HepG2 (cell line): ENCODE results near the gene LDB3. TPM values are rescaled to one million over a fixed set of nuclear protein-coding genes. Genes with fewer than 3 reads are reported as not detected.
A peak's percentile ranks its signal among the peaks of the same experiment; 100 is the strongest.

ENCODE experiments used
- ASH2L ChIP-seq: fragments of 300-600, 200-600 bp; sonication (generic); IDR thresholded peaks from 2 replicates; pipeline ENCODE4 v1.7.0; 2017; ENCODE audit warnings: low read depth, mild to moderate bottlenecking, moderate library complexity, mixed read lengths, low read length; ENCODE audit not compliant: insufficient read length
- CEBPB ChIP-seq: IDR thresholded peaks from 2 replicates; pipeline ENCODE4 v1.6.1; 2011; ENCODE audit warnings: low read depth, low read length, improper control_type of control experiment, borderline replicate concordance
- ERF ChIP-seq: IDR thresholded peaks from 2 replicates; pipeline ENCODE4 v1.6.1; 2018; ENCODE audit warnings: missing biosample characterization, missing genetic modification reagents
- GABPB1 ChIP-seq: IDR thresholded peaks from 2 replicates; pipeline ENCODE4 v1.6.1; 2016; ENCODE audit warnings: mild to moderate bottlenecking, missing genetic modification reagents, moderate library complexity, missing compliant biosample characterization
- GATAD1 ChIP-seq: IDR thresholded peaks from 2 replicates; pipeline ENCODE4 v1.6.1; 2016; ENCODE audit warnings: missing genetic modification reagents, missing compliant biosample characterization
- MLLT10 ChIP-seq: sonication (generic); formaldehyde crosslinking; IDR thresholded peaks from 2 replicates; pipeline ENCODE4 v1.4.0; 2020; ENCODE audit warnings: missing genetic modification reagents
- PHF21A ChIP-seq: sonication (generic); formaldehyde crosslinking; IDR thresholded peaks from 2 replicates; pipeline ENCODE4 v1.5.0; 2020; ENCODE audit warnings: mild to moderate bottlenecking, missing genetic modification reagents
- RARA ChIP-seq: IDR thresholded peaks from 2 replicates; pipeline ENCODE4 v1.6.1; 2016; ENCODE audit warnings: missing genetic modification reagents, missing compliant biosample characterization
- SOX5 ChIP-seq: IDR thresholded peaks from 2 replicates; pipeline ENCODE4 v1.6.1; 2016; ENCODE audit warnings: borderline replicate concordance
- TEAD3 ChIP-seq: optimal IDR thresholded peaks from 2 replicates; pipeline ENCODE3; 2016; ENCODE audit warnings: borderline replicate concordance
- TOE1 ChIP-seq: sonication (generic); formaldehyde crosslinking; IDR thresholded peaks from 2 replicates; pipeline ENCODE4 v1.4.0; 2020; ENCODE audit warnings: mild to moderate bottlenecking, missing genetic modification reagents
- ZMYM2 ChIP-seq: sonication (generic); formaldehyde crosslinking; IDR thresholded peaks from 2 replicates; pipeline ENCODE4 v1.8.0; 2022; ENCODE audit warnings: mild to moderate bottlenecking, missing genetic modification reagents
- ZMYM4 ChIP-seq: sonication (generic); formaldehyde crosslinking; IDR thresholded peaks from 2 replicates; pipeline ENCODE4 v1.8.1; 2023; ENCODE audit warnings: mild to moderate bottlenecking, missing genetic modification reagents
- ZNF33A ChIP-seq: sonication (generic); formaldehyde crosslinking; IDR thresholded peaks from 2 replicates; pipeline ENCODE4 v1.5.1; 2020; ENCODE audit warnings: missing genetic modification reagents, mild to moderate bottlenecking, moderate library complexity, borderline replicate concordance
- ZNF556 ChIP-seq: sonication (generic); formaldehyde crosslinking; IDR thresholded peaks from 2 replicates; pipeline ENCODE4 v1.4.0; 2020; ENCODE audit warnings: mild to moderate bottlenecking, missing genetic modification reagents, borderline replicate concordance
- ZNF710 ChIP-seq: sonication (generic); formaldehyde crosslinking; IDR thresholded peaks from 2 replicates; pipeline ENCODE4 v1.5.0; 2020; ENCODE audit warnings: mild to moderate bottlenecking, missing genetic modification reagents, borderline replicate concordance
- ZNF770 ChIP-seq: sonication (generic); formaldehyde crosslinking; IDR thresholded peaks from 2 replicates; pipeline ENCODE4 v1.5.0; 2020; ENCODE audit warnings: mild to moderate bottlenecking, missing genetic modification reagents
- ZNF816 ChIP-seq: sonication (generic); formaldehyde crosslinking; IDR thresholded peaks from 2 replicates; pipeline ENCODE4 v1.8.0; 2022; ENCODE audit warnings: missing genetic modification reagents, mild to moderate bottlenecking, borderline replicate concordance
- polyA plus RNA-seq, 8 experiments: library from polyadenylated mRNA; depleted of rRNA in 3 of 8; stranded (reverse) in 7 of 8; unstranded in 1 of 8; fragments of >200 nt; fragmentation: Illumina TruSeq in 4 of 8; extraction: Trizol in 4 of 8; gene quantifications; 2 replicates each; pipeline versions ENCODE4 v1.2.1 to v1.2.3, GENCODE V29; 2011 to 2016; ENCODE audit warnings: low read depth in 4 of 8, missing spikeins in 1 of 8, mixed read lengths in 1 of 8; ENCODE audit not compliant: insufficient read depth in 1 of 8
- total RNA-seq, 5 experiments: library from RNA; depleted of rRNA; stranded (reverse); fragments of >200 nt; fragmentation: Illumina TruSeq; extraction: Trizol; gene quantifications; 2 replicates each; pipeline ENCODE4 v1.2.3, GENCODE V29; 2016; ENCODE audit warnings: low read depth in 1 of 5
- TF ChIP-seq, protein P1 (sequence below): sonication (generic); formaldehyde crosslinking; conservative IDR thresholded peaks from 2 replicates; pipeline ENCODE4 v1.8.0; 2022; ENCODE audit warnings: mild to moderate bottlenecking, moderate library complexity, missing genetic modification reagents

LDB3 gene
- total and polyA plus RNA-seq, 2 of the 13 experiments (the other 11 are each of a cell fraction or from before 2014, with no cell fraction given) = not detected

GRCh38 chr10:86775056-86775869 is 107.0 kb downstream of the LDB3 start (continued):
- TF ChIP-seq ZNF710 (CRISPR knock-in tag) (peak; percentile 81; the same call in 1 of the 2 replicates), ZMYM4 (peak; percentile 49; the same call in 1 of the 2 replicates), GATAD1 (CRISPR knock-in tag) (0 out of 2 replicates have a peak, but pooled peaks have one; percentile 19), ZNF816 (CRISPR knock-in tag) (peak; percentile 86; the same call in 1 of the 2 replicates), MLLT10 (CRISPR knock-in tag) (no peak), ZNF33A (CRISPR knock-in tag) (peak; percentile 65; the same call in 1 of the 2 replicates), SOX5 (CRISPR knock-in tag) (peak; percentile 80), CEBPB (no peak), ZMYM2 (no peak), TEAD3 (peak; percentile 74), ZNF770 (CRISPR knock-in tag) (no peak), ASH2L (peak; percentile 44), GABPB1 (CRISPR knock-in tag) (no peak), PHF21A (0 out of 2 replicates have a peak, but pooled peaks have one; percentile 55), RARA (CRISPR knock-in tag) (peak; percentile 95), ZNF556 (CRISPR knock-in tag) (peak; percentile 71; the same call in 1 of the 2 replicates), TOE1 (CRISPR knock-in tag) (peak; percentile 86; the same call in 1 of the 2 replicates), ERF (CRISPR knock-in tag) (peak; percentile 79; the same call in 1 of the 2 replicates)
- TF ChIP-seq, protein P1, sequence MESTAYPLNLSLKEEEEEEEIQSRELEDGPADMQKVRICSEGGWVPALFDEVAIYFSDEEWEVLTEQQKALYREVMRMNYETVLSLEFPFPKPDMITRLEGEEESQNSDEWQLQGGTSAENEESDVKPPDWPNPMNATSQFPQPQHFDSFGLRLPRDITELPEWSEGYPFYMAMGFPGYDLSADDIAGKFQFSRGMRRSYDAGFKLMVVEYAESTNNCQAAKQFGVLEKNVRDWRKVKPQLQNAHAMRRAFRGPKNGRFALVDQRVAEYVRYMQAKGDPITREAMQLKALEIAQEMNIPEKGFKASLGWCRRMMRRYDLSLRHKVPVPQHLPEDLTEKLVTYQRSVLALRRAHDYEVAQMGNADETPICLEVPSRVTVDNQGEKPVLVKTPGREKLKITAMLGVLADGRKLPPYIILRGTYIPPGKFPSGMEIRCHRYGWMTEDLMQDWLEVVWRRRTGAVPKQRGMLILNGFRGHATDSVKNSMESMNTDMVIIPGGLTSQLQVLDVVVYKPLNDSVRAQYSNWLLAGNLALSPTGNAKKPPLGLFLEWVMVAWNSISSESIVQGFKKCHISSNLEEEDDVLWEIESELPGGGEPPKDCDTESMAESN (CRISPR knock-in tag) = 0 out of 2 replicates have a peak, but pooled peaks have one; percentile 45
